ENCODE measurements around the gene RALY. TPM values are rescaled to one million over a fixed set of nuclear protein-coding genes. Genes with fewer than 3 reads are reported as not detected.

RALY gene
- total RNA-seq, 1 experiment from 2014 or later: 185 TPM

GRCh38 chr20:34017610-34018009 is 23.9 kb downstream of the RALY start:
- BruUV-seq (replicated peaks): no TSS peak
- DNase-seq (ENCODE audit: low spot score): no peak
- intact Hi-C loops (cut with micrococcal nuclease; ENCODE audit: unreplicated experiment): no loop called here
- no peaks in the 10 kb centered on the region for H3K36me3 ChIP-seq (ENCODE audit: insufficient read depth, low read length, poor library complexity, severe bottlenecking)
- no peak overlapping the region for H3K4me3 ChIP-seq (ENCODE audit: low read depth, low read length, poor library complexity, severe bottlenecking)
- ChIA-PET CTCF (no interaction called here), POLR2A (ENCODE audit: low non-redundant PET) (no interaction called here)
- H3K4me1 ChIP-seq (ENCODE audit: insufficient read depth, low read length, poor library complexity, severe bottlenecking): no peaks in the 10 kb centered on the region
- H3K27ac ChIP-seq (ENCODE audit: low read depth, low read length, poor library complexity, severe bottlenecking): no peak overlapping the region
- H3K9me3 ChIP-seq (ENCODE audit: low read depth, low read length, poor library complexity, severe bottlenecking): no peaks in the 10 kb centered on the region
- no peaks in the 10 kb centered on the region for H3K27me3 ChIP-seq (replicated peaks; ENCODE audit: insufficient read depth, low read depth, low read length, poor library complexity)
- TF ChIP-seq, protein P1, sequence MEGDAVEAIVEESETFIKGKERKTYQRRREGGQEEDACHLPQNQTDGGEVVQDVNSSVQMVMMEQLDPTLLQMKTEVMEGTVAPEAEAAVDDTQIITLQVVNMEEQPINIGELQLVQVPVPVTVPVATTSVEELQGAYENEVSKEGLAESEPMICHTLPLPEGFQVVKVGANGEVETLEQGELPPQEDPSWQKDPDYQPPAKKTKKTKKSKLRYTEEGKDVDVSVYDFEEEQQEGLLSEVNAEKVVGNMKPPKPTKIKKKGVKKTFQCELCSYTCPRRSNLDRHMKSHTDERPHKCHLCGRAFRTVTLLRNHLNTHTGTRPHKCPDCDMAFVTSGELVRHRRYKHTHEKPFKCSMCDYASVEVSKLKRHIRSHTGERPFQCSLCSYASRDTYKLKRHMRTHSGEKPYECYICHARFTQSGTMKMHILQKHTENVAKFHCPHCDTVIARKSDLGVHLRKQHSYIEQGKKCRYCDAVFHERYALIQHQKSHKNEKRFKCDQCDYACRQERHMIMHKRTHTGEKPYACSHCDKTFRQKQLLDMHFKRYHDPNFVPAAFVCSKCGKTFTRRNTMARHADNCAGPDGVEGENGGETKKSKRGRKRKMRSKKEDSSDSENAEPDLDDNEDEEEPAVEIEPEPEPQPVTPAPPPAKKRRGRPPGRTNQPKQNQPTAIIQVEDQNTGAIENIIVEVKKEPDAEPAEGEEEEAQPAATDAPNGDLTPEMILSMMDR (conservative IDR thresholded peaks at IDR 0.05; ENCODE audit: low read depth, low read length): no peak
- no peak for TF ChIP-seq EZH2 (IDR thresholded peaks at IDR 0.05; ENCODE audit: borderline replicate concordance, low read depth, low read length, poor library complexity, severe bottlenecking)

GRCh38 chr20:34018166-34018565 is 24.5 kb downstream of the RALY start:
- POLR2A ChIA-PET (ENCODE audit: low non-redundant PET): no interaction called here
- no peak overlapping the region for H3K4me3 ChIP-seq (ENCODE audit: low read depth, low read length, poor library complexity, severe bottlenecking)
- H3K36me3 ChIP-seq (ENCODE audit: insufficient read depth, low read length, poor library complexity, severe bottlenecking): no peaks in the 10 kb centered on the region
- no peak overlapping the region for H3K27ac ChIP-seq (ENCODE audit: low read depth, low read length, poor library complexity, severe bottlenecking)
- DNase-seq (ENCODE audit: low spot score): no peak
- TF ChIP-seq EZH2 (IDR thresholded peaks at IDR 0.05; ENCODE audit: borderline replicate concordance, low read depth, low read length, poor library complexity, severe bottlenecking): no peak
- TF ChIP-seq, protein P1 (conservative IDR thresholded peaks at IDR 0.05; ENCODE audit: low read depth, low read length): no peak
- CTCF ChIA-PET: no interaction called here
- no peaks in the 10 kb centered on the region for H3K9me3 ChIP-seq (ENCODE audit: low read depth, low read length, poor library complexity, severe bottlenecking)
- BruUV-seq (replicated peaks): no TSS peak
- no peaks in the 10 kb centered on the region for H3K4me1 ChIP-seq (ENCODE audit: insufficient read depth, low read length, poor library complexity, severe bottlenecking)
- H3K27me3 ChIP-seq (replicated peaks; ENCODE audit: insufficient read depth, low read depth, low read length, poor library complexity): no peaks in the 10 kb centered on the region
- intact Hi-C loops (cut with micrococcal nuclease; ENCODE audit: unreplicated experiment): no loop called here

DNA sequence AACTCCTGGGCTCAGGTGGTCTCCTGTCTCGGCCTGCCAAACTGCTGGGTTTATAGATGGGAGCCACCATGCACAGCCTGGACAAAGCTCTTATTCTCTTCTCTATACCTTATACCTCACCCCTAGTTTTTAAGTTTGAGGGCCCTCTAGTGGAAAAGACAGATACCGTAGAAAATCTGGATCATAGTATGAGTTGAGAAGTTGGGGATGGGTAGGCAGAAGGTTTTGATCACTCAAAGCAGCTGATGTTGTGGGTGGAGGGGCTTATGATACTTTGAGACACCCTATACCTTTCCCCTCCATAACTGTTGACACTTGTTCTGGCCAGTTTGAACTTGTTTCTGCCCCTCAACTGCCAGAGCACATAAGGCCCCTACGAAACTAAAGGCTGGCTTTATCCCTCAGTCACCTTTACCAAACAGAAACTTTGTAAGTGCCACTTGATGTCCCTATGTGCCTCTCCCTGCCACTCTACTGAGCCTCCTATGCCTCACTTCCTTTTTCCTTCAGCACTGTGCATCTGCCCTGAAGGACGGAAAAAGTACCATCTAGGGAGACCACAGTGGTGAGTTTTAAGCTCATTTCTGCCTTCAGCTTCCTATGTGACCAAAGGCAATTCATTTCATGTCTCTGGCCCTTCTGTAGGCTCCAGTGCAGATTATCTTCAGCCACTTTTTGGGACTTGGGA is 28.6 kb downstream of the RALY start:
- Histone ChIP-seq H3K36me3 (ENCODE audit: insufficient read depth, low read length, poor library complexity, severe bottlenecking) (no peaks in the 10 kb centered on the region), H3K4me3 (ENCODE audit: low read depth, low read length, poor library complexity, severe bottlenecking) (no peak overlapping the region), H3K9me3 (ENCODE audit: low read depth, low read length, poor library complexity, severe bottlenecking) (no peaks in the 10 kb centered on the region), H3K27me3 (replicated peaks; ENCODE audit: insufficient read depth, low read depth, low read length, poor library complexity) (no peaks in the 10 kb centered on the region), H3K27ac (ENCODE audit: low read depth, low read length, poor library complexity, severe bottlenecking) (peak overlapping the region; percentile 17), H3K4me1 (ENCODE audit: insufficient read depth, low read length, poor library complexity, severe bottlenecking) (peaks cover 26% of the 10 kb centered on the region)
- intact Hi-C loops (cut with micrococcal nuclease; ENCODE audit: unreplicated experiment): no loop called here
- POLR2A ChIA-PET (ENCODE audit: low non-redundant PET): interaction anchor here (0.6 to 1.2 kb wide), 3 partner anchors 29 to 89 kb away, joined by 3 to 4 read pairs (median 4); partner anchors contain the start of gene RALY
- CTCF ChIA-PET: interaction anchor here (0.5 to 1.5 kb wide), 6 partner anchors 12 to 617 kb away, joined by 3 to 5 read pairs (median 3); no protein-coding TSS in a partner anchor
- no peak for TF ChIP-seq EZH2 (IDR thresholded peaks at IDR 0.05; ENCODE audit: borderline replicate concordance, low read depth, low read length, poor library complexity, severe bottlenecking)
- TF ChIP-seq, protein P1 (conservative IDR thresholded peaks at IDR 0.05; ENCODE audit: low read depth, low read length): peak; percentile 64
- BruUV-seq (replicated peaks): no TSS peak
- DNase-seq (ENCODE audit: low spot score): peak; percentile 54
